AG10803 (cell line): ENCODE measurements around the gene FER.

ENCODE experiments used
- DNase-seq: peaks from one replicate; pipeline ENCODE4 v3.0.0; 2010; ENCODE audit warnings: low read depth
- H3K4me3 ChIP-seq: 2 replicates; pipeline ENCODE4 v1.5.1; 2011; ENCODE audit warnings: mild to moderate bottlenecking, low read length, control low read depth
- CTCF ChIP-seq: conservative IDR thresholded peaks from 2 replicates; pipeline ENCODE4 v1.5.1; 2011; ENCODE audit warnings: mild to moderate bottlenecking, low read length, control low read depth, inconsistent platforms

FER gene

GRCh38 chr5:109145139-109145538, 397.4 kb downstream of the FER start:
- DNase-seq = no peak
- no peak for TF ChIP-seq CTCF
- H3K4me3 ChIP-seq = no peak overlapping the region

DNA sequence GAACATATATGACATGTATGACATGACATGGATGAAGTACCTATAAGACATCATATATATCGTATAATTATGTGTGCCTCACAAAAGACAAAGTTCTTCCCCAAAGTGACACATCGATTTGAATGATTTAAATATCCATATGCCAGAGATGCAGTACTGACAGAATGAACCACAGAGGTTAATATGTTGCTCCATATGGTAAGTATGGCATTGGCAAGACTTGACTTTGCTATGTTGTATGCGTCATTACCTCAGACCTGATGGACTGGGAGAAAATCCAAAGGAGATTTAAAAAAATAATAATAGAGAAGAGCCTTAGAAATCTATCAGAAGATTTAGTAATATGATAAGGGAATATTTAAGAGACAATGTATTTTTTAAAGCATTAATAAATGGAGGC, 398.9 kb downstream of the FER start:
- TF ChIP-seq CTCF = no peak
- no peak overlapping the region for H3K4me3 ChIP-seq
- no peak for DNase-seq

GRCh38 chr5:109152565-109152964, 404.9 kb downstream of the FER start:
- H3K4me3 ChIP-seq = no peak overlapping the region
- TF ChIP-seq CTCF = no peak
- DNase-seq = no peak

GRCh38 chr5:109155625-109156024, 407.9 kb downstream of the FER start:
- H3K4me3 ChIP-seq = no peak overlapping the region
- DNase-seq = no peak
- TF ChIP-seq CTCF = no peak

GRCh38 chr5:109156885-109157284, 409.2 kb downstream of the FER start:
- H3K4me3 ChIP-seq = no peak overlapping the region
- DNase-seq = no peak
- no peak for TF ChIP-seq CTCF

GRCh38 chr5:109160468-109160867, 412.8 kb downstream of the FER start:
- DNase-seq = no peak
- no peak for TF ChIP-seq CTCF
- H3K4me3 ChIP-seq = no peak overlapping the region

- DNase-seq = peak; percentile 31
Measured at GRCh38 chr5:109161914-109162683, 414.4 kb downstream of the FER start.

More at GRCh38 chr5:109161914-109162683, 414.4 kb downstream of the FER start:
- TF ChIP-seq CTCF = no peak
- no peak overlapping the region for H3K4me3 ChIP-seq
